HPDE6-E6E7 (cell line): ENCODE measurements around the gene VPS29.

ENCODE experiments used
- DNase-seq: peaks from one replicate; pipeline ENCODE4 v3.0.0; 2011; ENCODE audit warnings: missing footprints; ENCODE audit errors: extremely low spot score

The VPS29 gene

GRCh38 chr12:110501752-110502738 is at the start of gene VPS29, which contains the start of gene RAD9B:
VPS29 (minus strand) TSS chr12:110502111; CDS start chr12:110502051, 60 bp downstream.
RAD9B (plus strand) TSS chr12:110502331; CDS start chr12:110502338, 7 bp downstream.
- DNase-seq, result peak; percentile 92

GRCh38 chr12:110550981-110551380 is 49.1 kb upstream of the VPS29 start:
- no peak for DNase-seq

GRCh38 chr12:110549716-110550115 is 47.8 kb upstream of the VPS29 start:
- no peak for DNase-seq

- DNase-seq, result no peak
Measured at GRCh38 chr12:110548678-110549077, 46.8 kb upstream of the VPS29 start.

GRCh38 chr12:110547090-110547489 is 45.2 kb upstream of the VPS29 start:
- DNase-seq, result no peak

GRCh38 chr12:110546339-110546738 is 44.4 kb upstream of the VPS29 start:
- DNase-seq, result no peak

GRCh38 chr12:110545812-110546211 is 43.9 kb upstream of the VPS29 start:
- no peak for DNase-seq

GRCh38 chr12:110545259-110545658 is 43.3 kb upstream of the VPS29 start:
- DNase-seq, result peak; percentile 49

GRCh38 chr12:110543965-110544364 is 42.1 kb upstream of the VPS29 start:
- no peak for DNase-seq

GRCh38 chr12:110543252-110543959 is 41.5 kb upstream of the VPS29 start:
- DNase-seq, result peak; percentile 49

- DNase-seq, result no peak
Measured at GRCh38 chr12:110540048-110540447, 38.1 kb upstream of the VPS29 start.

- DNase-seq, result no peak
Measured at GRCh38 chr12:110538869-110539622, 37.1 kb upstream of the VPS29 start.

- DNase-seq, result no peak
Measured at GRCh38 chr12:110537605-110538409, 35.9 kb upstream of the VPS29 start.

- no peak for DNase-seq
Measured at GRCh38 chr12:110536834-110537604, 35.1 kb upstream of the VPS29 start.

- no peak for DNase-seq
Measured at GRCh38 chr12:110534811-110535210, 32.9 kb upstream of the VPS29 start.

- no peak for DNase-seq
Measured at GRCh38 chr12:110533607-110534006, 31.7 kb upstream of the VPS29 start.

- DNase-seq, result no peak
Measured at GRCh38 chr12:110532644-110533043, 30.7 kb upstream of the VPS29 start.

GRCh38 chr12:110531741-110532333 is 29.9 kb upstream of the VPS29 start:
- DNase-seq, result no peak

GRCh38 chr12:110530511-110530910 is 28.6 kb upstream of the VPS29 start:
- DNase-seq, result no peak
